ENCODE results near the gene B3GNT9. TPM values are rescaled to one million over a fixed set of nuclear protein-coding genes. Genes with fewer than 3 reads are reported as not detected.

Gene B3GNT9
- polyA plus RNA-seq, 1 experiment = 18.6 TPM

GRCh38 chr16:67147437-67148140, 3.2 kb downstream of the B3GNT9 start:
- Histone ChIP-seq H3K27ac (ENCODE audit: low read depth, low read length) (no peak overlapping the region), H3K9me3 (ENCODE audit: control insufficient read depth, insufficient read depth, low read length) (peaks cover 6% of the 10 kb centered on the region), H3K4me3 (ENCODE audit: low read depth, low read length) (no peak overlapping the region), H3K27me3 (ENCODE audit: control insufficient read depth, insufficient read depth, low read length) (no peaks in the 10 kb centered on the region)
- ChIA-PET POLR2A (no interaction called here), CTCF (no interaction called here)
- DNase-seq (ENCODE audit: low read depth, low spot score) = no peak
- TF ChIP-seq CTCF (IDR thresholded peaks at IDR 0.05; ENCODE audit: low read depth, low read length) = no peak

GRCh38 chr16:67146523-67147357, 4.1 kb downstream of the B3GNT9 start:
- peak overlapping the region; percentile 11 for H3K27ac ChIP-seq (ENCODE audit: low read depth, low read length)
- 0 out of 2 replicates have a peak, but pooled peaks have one; percentile 3 for TF ChIP-seq CTCF (IDR thresholded peaks at IDR 0.05; ENCODE audit: low read depth, low read length)
- POLR2A ChIA-PET = no interaction called here
- no peaks in the 10 kb centered on the region for H3K27me3 ChIP-seq (ENCODE audit: control insufficient read depth, insufficient read depth, low read length)
- no peak overlapping the region for H3K4me3 ChIP-seq (ENCODE audit: low read depth, low read length)
- CTCF ChIA-PET = interaction anchor here (1.8 kb wide), 1 partner anchor 8 kb away, joined by 4 read pairs; no protein-coding TSS in a partner anchor
- H3K9me3 ChIP-seq (ENCODE audit: control insufficient read depth, insufficient read depth, low read length) = peaks cover 6% of the 10 kb centered on the region
- no peak for DNase-seq (ENCODE audit: low read depth, low spot score)

DNA sequence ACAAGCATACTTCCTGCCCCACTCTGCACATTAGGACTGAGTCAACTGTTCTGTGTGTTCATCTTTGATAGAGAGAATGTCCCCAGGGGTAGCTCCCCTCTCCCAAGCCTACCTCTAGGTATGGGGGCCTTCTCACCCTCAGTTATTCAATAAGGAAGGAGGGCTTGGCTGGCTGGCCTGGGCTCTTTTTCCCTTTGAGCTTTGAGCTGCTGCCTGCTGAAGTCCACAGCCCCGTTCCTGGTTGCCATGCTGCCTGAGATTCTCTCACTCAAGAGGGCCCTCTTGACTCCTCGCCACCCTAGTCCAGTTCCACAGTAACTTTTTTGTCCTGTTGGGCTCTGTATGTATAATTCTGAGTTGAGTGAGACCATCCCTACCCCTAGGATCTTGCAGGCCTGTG, 5.1 kb downstream of the B3GNT9 start:
- no peak for DNase-seq (ENCODE audit: low read depth, low spot score)
- no peaks in the 10 kb centered on the region for H3K27me3 ChIP-seq (ENCODE audit: control insufficient read depth, insufficient read depth, low read length)
- ChIA-PET CTCF (interaction anchor here (1.8 kb wide), 1 partner anchor 9 kb away, joined by 4 read pairs; no protein-coding TSS in a partner anchor), POLR2A (no interaction called here)
- no peak for TF ChIP-seq CTCF (IDR thresholded peaks at IDR 0.05; ENCODE audit: low read depth, low read length)
- H3K4me3 ChIP-seq (ENCODE audit: low read depth, low read length) = no peak overlapping the region
- peak overlapping the region; percentile 11 for H3K27ac ChIP-seq (ENCODE audit: low read depth, low read length)
- H3K9me3 ChIP-seq (ENCODE audit: control insufficient read depth, insufficient read depth, low read length) = peaks cover 6% of the 10 kb centered on the region

DNA sequence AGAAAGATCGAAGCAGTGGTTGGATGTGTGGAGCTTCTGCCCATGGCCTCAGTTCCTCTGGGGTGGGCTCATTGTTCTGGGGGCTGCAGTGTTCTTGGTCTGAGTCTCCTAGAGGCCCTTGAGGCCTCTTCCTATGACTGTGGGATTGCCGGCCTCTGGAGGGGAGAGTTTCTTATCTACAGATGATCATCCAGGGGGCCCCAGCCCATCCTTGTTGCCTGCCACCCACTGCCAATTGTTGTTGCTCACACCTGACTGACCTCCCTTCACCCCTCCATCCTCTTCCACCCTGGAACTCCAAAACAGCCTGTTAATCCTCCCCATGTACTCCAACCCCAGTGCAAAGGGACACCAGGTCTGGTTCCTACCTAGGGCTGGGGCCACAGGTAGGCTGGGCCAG, 5.9 kb downstream of the B3GNT9 start:
- CTCF ChIA-PET = interaction anchor here (1.2 kb wide), 1 partner anchor 10 kb away, joined by 3 read pairs; no protein-coding TSS in a partner anchor
- DNase-seq (ENCODE audit: low read depth, low spot score) = no peak
- no peak overlapping the region for H3K4me3 ChIP-seq (ENCODE audit: low read depth, low read length)
- peaks cover 6% of the 10 kb centered on the region for H3K9me3 ChIP-seq (ENCODE audit: control insufficient read depth, insufficient read depth, low read length)
- no peak for TF ChIP-seq CTCF (IDR thresholded peaks at IDR 0.05; ENCODE audit: low read depth, low read length)
- POLR2A ChIA-PET = no interaction called here
- no peak overlapping the region for H3K27ac ChIP-seq (ENCODE audit: low read depth, low read length)
- H3K27me3 ChIP-seq (ENCODE audit: control insufficient read depth, insufficient read depth, low read length) = no peaks in the 10 kb centered on the region
